NCI-H524 treated with DMSO at 0.1 percent for 48 hours (cell line): ENCODE results near the gene WASF3.

ENCODE experiments used
- DNase-seq: peaks from one replicate; lab custom pipeline; 2025; lab: John Stamatoyannopoulos, UW

The WASF3 gene

GRCh38 chr13:26557393-26558073 is at the start of gene WASF3:
Gene WASF3 (plus strand): TSS chr13:26557683. CDS start chr13:26642271, 84,588 bp downstream.
- DNase-seq = peak; percentile 89

- no peak for DNase-seq
Observed at GRCh38 chr13:26508885-26509284, 48.6 kb upstream of the WASF3 start.

- DNase-seq = no peak
Observed at GRCh38 chr13:26509491-26509890, 48.0 kb upstream of the WASF3 start.

- DNase-seq = no peak
Observed at GRCh38 chr13:26513931-26514330, 43.6 kb upstream of the WASF3 start.

GRCh38 chr13:26515721-26516120 is 41.8 kb upstream of the WASF3 start:
- DNase-seq = no peak

- DNase-seq = no peak
Observed at GRCh38 chr13:26517936-26518335, 39.5 kb upstream of the WASF3 start.

- peak; percentile 64 for DNase-seq
Observed at GRCh38 chr13:26518451-26518959, 39.0 kb upstream of the WASF3 start.

- DNase-seq = no peak
Observed at GRCh38 chr13:26522571-26522970, 34.9 kb upstream of the WASF3 start.

- DNase-seq = no peak
Observed at GRCh38 chr13:26523007-26523406, 34.5 kb upstream of the WASF3 start.

- DNase-seq = no peak
Observed at GRCh38 chr13:26525528-26525927, 32.0 kb upstream of the WASF3 start.

GRCh38 chr13:26526702-26527216 is 30.7 kb upstream of the WASF3 start:
- no peak for DNase-seq

- DNase-seq = no peak
Observed at GRCh38 chr13:26528527-26528926, 29.0 kb upstream of the WASF3 start.

- peak; percentile 80 for DNase-seq
Observed at GRCh38 chr13:26529441-26529840, 28.0 kb upstream of the WASF3 start.

GRCh38 chr13:26531742-26532141 is 25.7 kb upstream of the WASF3 start:
- peak; percentile 15 for DNase-seq

GRCh38 chr13:26534036-26534726 is 23.3 kb upstream of the WASF3 start:
- DNase-seq = no peak

GRCh38 chr13:26538363-26539317 is 18.8 kb upstream of the WASF3 start:
- peak; percentile 97 for DNase-seq

- peak; percentile 93 for DNase-seq
Observed at GRCh38 chr13:26539738-26540292, 17.7 kb upstream of the WASF3 start.

GRCh38 chr13:26540334-26540733 is 17.1 kb upstream of the WASF3 start:
- DNase-seq = peak; percentile 100

- peak; percentile 83 for DNase-seq
Observed at GRCh38 chr13:26541041-26541440, 16.4 kb upstream of the WASF3 start.

- peak; percentile 49 for DNase-seq
Observed at GRCh38 chr13:26541678-26542568, 15.6 kb upstream of the WASF3 start.

- DNase-seq = no peak
Observed at GRCh38 chr13:26544707-26545106, 12.8 kb upstream of the WASF3 start.
